Measurements from ENCODE around the gene PCYOX1L.

- TF ChIP-seq CTCF (IDR thresholded peaks at IDR 0.05) (no peak), POLR2AphosphoS5 (IDR thresholded peaks at IDR 0.05; ENCODE audit: low read depth, low read length) (no peak)
These were observed 31.2 kb upstream of the PCYOX1L start for GRCh38 chr5:149326611-149327010.
